Germinal center (tissue), 1 donor: ENCODE data around the gene DMBT1.
"Not testable (repeated sequence)": the region's sequence is repeated elsewhere in the genome, so short reads cannot be mapped to it uniquely, and the experiment has no call there.

Source experiments
- DNase-seq: peaks from one replicate; pipeline ENCODE4 v3.0.0; 2012; ENCODE audit warnings: mixed read lengths, low spot score

The DMBT1 gene

DNA sequence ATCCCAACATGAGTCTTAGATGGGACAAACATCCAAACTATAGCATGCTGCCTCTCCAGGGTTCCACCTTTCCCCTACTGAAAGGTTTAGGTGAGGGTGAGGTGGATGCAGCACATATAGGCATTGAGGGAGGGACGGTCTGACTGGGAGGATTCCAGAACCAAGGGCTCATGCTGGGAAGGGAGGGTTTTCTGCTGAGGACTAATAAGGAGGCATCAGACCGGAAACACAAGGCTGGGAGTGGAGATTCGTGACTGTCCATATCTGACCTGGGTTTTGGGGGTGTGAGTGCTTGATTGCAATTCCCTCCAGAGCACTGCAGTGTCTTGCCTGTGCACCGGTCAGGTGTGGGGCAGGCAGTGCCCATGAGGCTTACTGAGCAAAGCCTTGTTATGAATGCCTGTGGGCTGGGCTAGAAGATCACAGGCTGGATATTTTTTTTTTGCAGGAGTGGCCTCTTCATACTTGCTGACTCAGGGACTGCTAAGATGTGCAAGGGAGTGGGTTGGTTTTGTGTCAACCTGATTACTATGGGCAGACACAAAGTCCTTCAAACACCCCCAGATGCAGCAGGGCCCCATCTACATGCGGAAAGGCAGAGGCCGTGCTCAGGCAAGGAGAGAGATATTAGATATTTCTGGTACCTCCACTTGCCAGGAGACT, 26.7 kb downstream of the DMBT1 start:
- DNase-seq: no peak

DNA sequence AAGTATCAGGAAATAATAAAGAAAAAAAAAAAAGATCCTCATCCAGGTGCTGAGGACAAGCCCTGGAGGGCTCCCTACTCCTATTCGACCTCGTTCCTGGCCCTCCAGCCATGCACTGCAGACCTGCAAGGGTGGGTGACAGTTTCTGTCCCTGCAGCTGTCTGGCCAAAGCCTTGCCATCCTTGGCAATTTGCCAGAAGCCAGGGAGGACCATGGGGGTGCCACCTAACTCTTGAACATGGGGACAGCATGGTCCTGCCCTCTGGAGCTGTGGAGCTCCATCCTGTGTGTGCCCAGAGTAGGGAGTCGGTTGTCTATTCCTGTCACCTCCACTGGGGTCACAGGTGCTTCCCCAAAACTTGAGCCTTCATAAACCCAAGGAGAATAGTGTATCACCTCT, 27.8 kb downstream of the DMBT1 start:
- DNase-seq: no peak

DNA sequence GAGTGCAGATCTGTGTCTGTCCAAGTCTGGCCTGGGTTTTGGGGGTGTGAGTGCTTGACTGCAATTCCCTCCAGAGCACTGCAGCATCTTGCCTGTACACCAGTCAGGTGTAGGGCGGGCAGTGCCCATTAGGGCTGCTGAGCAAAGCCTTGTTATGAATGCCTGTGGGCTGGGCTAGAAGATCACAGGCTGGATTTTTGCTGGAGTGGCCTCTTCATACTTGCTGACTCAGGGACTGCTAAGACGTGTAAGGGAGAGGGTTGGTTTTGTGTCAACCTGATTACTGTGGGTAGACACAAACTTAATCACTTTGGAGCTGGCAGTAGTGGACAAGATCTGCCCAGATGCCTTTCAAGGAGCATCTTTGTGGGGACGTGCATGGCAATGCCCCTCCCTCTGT, 29.6 kb downstream of the DMBT1 start:
- DNase-seq: no peak

DNA sequence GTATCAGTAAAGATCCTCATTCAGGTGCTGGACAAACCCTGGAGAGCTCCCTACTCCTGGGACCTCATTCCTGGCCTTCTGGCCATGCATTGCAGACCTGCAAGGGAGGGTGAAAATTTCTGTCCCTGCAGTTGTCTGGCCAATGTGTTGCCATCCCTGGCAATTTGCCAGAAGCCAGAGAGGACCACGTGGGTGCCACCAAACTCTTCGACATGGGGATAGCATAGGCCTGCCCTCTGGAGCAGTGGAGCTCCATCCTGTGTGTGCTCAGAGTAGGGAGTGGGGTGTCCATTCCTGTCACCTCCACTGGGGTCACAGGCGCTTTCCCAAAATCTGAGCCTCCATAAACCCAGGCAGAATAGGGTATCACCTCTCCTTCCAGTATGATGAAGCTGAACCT, 31.2 kb downstream of the DMBT1 start:
- DNase-seq: no peak

DNA sequence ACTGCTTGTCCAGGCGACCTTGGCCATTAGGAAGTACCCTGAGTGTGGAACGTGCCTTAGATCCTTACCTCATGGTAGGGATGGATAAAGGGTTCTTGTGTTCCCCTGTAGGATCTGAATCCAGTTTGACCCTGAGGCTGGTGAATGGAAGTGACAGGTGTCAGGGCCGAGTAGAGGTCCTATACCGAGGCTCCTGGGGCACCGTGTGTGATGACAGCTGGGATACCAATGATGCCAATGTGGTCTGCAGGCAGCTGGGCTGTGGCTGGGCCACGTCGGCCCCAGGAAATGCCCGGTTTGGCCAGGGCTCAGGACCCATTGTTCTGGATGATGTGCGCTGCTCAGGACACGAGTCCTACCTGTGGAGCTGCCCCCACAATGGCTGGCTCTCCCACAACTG, 31.6 kb downstream of the DMBT1 start:
- DNase-seq: no peak

DNA sequence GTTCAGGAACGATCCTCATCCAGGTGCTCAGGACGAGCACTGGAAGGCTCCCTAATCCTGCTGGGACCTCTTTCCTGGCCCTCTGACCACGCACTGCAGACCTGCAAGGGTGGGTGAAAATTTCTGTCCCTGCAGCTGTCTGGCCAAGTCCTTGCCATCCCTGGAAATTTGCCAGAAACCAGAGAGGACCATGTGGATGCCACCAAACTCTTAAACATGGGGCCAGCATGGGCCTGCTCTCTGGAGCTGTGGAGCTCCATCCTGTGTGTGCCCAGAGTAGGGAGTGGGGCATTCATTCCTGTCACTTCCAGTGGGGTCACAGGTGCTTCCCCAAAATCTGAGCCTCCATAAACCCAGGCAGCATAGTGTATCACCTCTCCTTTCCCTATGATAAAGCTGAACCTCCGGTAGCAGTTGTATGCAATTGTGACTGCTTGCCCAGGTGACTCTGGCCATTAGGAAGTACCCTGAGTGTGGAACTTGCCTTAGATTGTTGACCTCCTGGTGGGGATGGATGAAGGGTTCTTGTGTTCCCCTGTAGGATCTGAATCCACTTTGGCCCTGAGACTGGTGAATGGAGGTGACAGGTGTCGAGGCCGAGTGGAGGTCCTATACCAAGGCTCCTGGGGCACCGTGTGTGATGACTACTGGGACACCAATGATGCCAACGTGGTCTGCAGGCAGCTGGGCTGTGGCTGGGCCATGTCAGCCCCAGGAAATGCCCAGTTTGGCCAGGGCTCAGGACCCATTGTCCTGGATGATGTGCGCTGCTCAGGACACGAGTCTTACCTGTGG, 57.1 kb downstream of the DMBT1 start:
- DNase-seq: no peak

DNA sequence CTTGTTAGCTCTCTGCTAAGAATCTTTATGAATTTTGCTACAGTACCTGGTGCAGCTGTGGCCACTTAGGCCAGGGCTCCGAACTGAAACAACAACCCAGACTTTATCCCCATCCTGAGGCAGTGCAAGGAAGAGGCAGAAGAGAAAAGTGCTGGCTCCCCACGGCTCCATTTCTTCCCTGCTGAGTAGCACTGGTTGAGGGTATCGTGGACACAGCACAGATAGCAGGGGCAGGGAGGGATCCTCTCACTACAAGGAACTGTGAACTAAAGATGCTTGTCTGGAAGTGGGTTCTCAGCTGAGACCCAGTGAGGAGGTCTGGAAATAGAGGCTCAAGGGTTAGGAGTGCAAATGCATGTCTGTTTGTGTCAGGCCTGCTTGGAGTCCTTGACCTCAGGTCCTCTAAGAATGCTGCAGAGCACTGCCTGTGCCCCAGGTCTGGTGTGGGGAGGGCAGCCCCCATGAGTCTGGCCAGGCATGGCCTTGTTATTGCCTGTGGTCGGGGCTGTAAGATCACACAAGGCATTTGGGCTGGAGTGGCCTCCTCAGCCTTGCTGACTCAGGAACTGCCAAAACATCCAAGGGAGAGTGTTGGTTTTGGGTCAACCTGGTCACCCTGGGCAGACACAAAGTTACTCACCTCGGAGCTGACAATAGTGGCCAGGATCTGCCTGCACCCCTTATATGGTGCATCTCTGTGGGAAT, 58.1 kb downstream of the DMBT1 start:
- no peak for DNase-seq

DNA sequence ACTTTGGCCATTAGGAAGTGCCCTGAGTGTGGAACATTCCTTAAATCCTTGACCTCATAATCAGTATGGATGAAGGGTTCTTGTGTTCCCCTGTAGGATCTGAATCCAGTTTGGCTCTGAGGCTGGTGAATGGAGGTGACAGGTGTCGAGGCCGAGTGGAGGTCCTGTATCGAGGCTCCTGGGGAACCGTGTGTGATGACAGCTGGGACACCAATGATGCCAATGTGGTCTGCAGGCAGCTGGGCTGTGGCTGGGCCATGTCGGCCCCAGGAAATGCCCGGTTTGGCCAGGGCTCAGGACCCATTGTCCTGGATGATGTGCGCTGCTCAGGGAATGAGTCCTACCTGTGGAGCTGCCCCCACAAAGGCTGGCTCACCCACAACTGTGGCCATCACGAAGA, 60.4 kb downstream of the DMBT1 start:
- DNase-seq: not testable (repeated sequence)

DNA sequence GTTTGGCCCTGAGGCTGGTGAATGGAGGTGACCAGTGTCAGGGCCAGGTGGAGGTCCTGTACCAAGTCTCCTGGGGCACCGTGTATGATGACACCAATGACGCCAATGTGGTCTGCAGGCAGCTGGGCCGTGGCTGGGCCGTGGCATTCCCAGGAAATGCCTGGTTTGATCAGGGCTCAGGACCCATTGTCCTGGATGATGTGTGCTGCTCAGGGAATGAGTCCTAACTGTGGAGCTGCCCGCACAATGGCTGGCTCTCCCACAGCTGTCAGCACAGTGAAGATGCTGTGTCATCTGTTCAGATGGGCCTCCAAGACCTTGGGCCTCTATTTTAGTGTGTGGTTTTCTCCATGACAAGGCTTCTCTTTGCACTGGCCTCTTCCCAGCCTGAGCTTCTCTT, 64.0 kb downstream of the DMBT1 start:
- no peak for DNase-seq

DNA sequence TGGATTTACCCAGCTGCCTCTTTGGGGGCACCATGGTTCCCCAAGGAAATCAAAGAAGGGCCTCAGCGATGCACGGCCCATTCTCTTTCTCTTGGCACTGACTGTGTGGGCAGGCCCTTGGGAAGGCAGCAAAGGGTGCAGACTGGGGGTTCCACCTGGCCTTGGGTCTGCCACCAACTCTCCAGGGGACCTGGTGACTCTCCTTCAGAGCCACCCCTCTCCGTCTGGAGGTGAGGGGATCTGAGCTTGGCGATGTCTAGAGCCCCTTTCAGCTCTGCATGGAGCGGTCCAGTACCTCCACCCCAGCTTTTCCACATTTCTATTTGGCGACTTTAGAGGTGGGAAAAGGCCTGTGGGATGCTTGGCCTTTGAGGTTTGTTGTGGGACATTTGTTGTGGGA, 70.0 kb downstream of the DMBT1 start:
- DNase-seq: no peak

DNA sequence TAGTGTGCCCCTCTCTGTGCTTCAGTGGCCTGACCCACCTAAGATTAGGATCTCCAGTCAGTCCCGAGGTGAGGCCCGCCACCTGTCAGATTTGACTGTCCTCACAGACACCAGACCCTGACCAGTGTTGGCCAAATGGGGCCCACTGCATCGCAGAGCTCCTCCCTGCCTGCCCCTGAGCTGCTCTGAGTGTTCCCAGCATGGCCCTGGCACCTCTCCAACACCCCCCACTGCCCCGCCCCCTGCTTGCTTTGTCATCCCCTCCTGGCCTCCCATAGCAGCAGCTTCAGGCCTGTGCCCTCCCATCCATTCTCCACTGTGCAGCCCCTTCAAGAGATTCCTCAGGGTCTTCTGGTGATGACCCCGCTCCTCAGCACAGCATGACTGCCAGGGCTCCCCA, 71.5 kb downstream of the DMBT1 start:
- no peak for DNase-seq

DNA sequence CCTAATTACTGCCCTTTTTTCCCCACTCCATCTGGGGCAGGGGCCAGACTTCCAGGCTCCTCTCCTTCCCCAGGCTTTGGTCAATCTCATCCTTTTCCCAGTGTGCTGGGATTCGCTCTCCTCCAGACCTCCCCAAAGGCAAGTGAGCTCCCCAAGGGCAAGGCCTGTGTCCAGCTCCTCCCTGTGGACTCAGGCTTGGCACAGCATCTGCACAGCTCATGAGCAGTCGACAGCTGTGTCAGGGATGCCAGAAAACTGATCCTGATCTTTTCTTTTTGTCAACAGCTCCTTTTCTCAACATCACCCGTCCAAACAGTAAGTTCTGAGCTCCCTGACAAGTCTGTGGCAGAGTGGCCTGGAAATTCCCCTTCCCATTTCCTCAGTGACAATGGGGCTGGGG, 72.0 kb downstream of the DMBT1 start:
- no peak for DNase-seq

DNA sequence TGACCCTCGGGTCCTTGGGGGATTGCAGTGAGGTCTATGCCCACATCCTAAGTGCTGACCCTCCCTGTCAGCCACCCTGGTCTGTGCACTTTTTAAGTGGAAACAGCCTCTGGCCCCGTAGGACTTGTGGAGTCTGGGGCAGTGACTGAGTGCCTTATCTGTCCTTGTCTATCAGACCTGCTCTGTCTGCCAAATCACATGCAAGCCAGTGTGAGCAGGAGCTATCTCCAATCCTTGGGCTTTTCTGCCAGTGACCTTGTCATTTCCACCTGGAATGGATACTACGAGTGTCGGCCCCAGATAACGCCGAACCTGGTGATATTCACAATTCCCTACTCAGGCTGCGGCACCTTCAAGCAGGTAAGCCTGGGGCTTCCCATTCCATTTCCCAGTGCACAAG, 76.4 kb downstream of the DMBT1 start:
- no peak for DNase-seq

DNA sequence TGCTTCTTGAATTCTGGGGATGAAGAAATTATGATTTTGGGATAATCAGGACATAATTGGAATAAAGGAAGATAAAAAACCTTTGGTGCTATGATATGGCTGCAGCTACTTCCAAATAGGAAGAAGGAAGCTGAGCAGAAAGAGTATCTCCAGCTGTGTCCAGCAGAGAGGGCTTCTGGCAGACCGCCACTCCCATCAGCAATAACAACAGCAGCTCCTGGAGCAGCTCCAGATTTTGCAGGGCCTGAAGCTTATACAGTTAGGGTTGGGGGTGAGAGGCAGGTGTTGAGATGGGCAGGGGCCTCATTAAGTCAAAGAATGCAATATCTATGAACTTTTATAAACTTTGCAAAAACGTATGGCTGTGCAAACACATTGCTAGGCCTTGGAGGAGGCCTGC, 76.8 kb downstream of the DMBT1 start:
- no peak for DNase-seq

DNA sequence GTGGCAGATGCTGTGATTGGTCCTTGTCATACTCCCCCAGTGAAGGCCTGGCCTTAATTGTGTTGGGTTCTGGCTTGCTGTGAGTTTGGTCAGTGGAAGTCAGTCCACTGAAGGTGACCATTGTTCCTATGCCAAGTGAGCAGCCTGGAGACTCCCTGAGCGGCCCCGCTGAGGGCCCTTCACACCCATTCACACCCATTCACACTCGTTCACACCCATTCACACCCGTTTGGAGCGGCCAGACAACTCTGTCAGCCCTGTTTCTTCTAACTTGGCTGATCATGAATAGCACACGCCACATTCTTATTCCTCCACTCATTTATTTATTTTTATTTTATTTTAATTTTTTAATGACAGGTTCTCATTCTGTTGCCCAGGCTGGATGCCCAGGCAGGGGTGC, 77.6 kb downstream of the DMBT1 start:
- no peak for DNase-seq

DNA sequence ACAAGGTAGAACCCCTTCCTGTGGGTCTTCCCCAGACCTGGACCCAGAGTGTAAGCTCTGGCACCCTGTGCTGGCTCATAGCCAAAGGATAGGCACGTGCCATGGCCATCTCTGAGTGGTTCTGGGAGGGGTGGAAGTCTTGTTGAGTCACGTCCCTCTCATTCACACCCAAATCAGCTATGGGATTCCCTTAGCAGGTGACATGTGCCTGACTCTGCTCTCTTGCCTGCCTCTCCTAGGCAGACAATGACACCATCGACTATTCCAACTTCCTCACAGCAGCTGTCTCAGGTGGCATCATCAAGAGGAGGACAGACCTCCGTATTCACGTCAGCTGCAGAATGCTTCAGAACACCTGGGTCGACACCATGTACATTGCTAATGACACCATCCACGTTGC, 79.2 kb downstream of the DMBT1 start:
- DNase-seq: no peak

DNA sequence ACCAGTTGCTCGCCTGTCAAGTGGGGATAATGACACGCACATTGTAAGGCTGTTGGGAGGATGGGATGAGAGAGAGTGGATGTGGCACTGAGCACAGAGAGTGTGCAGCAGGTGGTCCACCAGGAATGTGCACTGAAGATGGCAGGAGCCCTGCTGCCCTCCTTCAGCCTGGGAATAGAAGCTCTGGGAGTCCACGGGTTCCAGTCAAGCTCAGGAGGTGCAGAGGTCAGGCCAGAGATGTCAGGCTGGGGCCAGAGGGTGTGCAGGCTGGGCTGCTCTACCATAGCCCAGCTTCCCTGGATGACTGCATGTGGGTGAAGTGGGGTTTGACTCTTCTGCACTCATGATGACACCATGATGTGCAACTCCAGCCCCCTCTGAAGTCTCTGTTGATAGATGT, 80.4 kb downstream of the DMBT1 start:
- DNase-seq: no peak

DNA sequence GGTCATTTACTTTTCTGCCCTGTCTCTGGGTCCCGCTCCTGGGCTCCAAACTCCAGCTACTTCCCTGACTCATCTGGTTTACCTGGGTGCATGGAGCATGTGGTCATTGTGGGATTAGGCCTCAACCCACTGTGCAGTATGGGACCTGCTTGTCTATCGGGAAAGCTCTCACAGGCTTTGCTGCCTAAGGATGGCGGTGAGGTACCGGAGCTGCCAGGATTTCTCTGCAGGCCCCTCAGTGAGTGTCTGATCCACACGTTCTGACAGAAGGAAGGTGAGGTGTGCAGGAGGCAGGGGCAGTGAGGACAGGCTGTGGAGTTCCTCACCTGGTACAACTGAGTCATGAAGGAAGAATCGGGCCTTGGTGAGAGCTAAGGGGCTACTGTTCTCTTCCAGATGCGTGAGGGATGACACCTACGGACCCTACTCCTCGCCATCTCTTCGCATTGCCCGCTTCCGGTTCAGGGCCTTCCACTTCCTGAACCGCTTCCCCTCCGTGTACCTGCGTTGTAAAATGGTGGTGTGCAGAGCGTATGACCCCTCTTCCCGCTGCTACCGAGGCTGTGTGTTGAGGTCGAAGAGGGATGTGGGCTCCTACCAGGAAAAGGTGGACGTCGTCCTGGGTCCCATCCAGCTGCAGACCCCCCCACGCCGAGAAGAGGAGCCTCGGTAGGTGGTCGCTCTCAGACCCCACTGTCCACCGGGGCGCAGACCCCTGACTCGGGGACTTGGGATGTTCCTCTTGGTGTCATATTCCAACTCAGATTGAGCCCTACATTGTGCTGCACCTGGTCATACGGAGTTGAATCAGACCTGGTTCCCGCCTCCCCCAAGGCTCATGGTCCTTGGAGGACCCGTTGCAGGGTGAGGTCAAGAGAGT, 82.4 kb downstream of the DMBT1 start:
- DNase-seq: no peak

DNA sequence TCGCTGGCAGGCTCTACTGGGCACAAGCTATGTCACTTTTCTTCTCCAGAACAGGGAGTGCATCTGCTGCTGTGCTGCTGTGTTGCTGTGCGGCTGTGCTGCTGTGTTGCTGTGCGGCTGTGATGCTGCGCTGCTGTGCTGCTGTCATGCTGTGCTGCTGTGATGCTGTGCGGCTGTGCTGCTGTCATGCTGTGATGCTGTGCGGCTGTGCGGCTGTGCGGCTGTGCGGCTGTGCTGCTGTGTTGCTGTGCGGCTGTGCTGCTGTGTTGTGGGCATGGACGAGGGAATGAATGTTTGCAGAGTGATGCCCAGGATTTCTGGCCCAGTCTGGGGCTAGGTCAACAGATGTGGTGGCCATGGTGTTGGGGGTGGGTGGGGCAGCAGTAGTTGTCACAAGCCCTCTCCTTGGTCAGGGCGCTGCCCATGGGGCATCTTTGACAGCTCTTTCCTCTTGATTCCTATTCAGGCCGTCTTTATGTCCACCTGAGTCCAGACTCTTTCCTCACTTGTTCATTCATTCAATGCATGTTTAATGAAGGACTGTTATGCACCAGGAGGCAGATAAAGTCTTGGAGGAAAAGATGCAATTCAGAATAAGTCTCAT, 83.5 kb downstream of the DMBT1 start:
- DNase-seq: no peak

DNA sequence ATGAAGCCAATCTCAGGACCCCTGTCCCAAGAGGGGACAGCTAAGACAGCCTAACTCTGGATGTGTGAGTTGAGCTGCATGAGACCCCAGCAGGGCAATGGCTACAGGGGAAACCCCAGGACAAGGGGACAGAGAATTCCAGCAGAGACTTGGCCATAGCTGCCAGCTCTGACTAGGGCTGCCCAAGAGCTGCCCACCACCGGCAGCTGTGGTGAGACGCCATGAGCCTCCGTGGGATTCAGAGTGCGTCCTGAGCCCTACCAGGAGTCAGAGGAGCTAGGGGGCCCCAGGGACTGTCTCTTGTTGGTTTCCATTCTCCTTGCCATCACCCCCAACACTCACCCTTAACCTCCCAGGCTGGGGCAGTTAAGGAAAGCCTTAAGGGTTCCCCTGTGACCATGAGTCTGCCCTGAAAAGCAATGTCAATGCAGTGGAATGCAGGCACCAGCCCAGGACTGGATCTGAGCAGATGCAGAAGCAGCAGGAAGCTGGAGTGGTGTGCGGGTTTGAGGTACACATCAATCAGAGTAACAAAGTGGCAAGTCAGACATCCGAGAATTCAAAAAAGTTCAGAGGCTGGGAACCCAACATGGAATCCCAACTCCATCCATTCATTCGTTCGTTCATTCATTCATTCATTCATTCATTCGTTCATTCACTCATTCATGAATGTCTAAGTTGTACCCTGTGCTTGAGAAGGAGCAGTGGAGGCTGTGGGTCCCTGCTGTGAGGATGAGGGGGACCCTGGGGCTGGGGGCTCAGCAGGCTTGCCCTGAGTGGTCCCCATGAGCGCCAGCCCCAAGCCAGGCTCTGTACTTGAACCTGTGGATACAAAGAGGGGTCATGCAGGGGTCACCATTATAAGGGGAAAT, 86.2 kb downstream of the DMBT1 start:
- DNase-seq: no peak
